Osteocyte (in vitro differentiated cells): Measurements from ENCODE around the gene ROR2. TPM values are rescaled to one million over a fixed set of nuclear protein-coding genes. Genes with fewer than 3 reads are reported as not detected.

Source experiments
- DNase-seq: peaks from one replicate; pipeline ENCODE4 v3.0.0; 2021; ENCODE audit warnings: mixed read lengths; ENCODE audit not compliant: unreplicated experiment; ENCODE audit errors: extremely low spot score
- H3K27ac Mint-ChIP-seq: one replicate; pipeline ENCODE4 v1.8.0; 2021; ENCODE audit warnings: mild to moderate bottlenecking, mixed read lengths; ENCODE audit not compliant: unreplicated experiment
- H3K27me3 Mint-ChIP-seq: one replicate; pipeline ENCODE4 v1.8.0; 2021; ENCODE audit warnings: mixed read lengths; ENCODE audit not compliant: unreplicated experiment
- H3K36me3 Mint-ChIP-seq: one replicate; pipeline ENCODE4 v1.8.0; 2021; ENCODE audit warnings: mixed read lengths; ENCODE audit not compliant: unreplicated experiment
- H3K4me1 Mint-ChIP-seq: one replicate; pipeline ENCODE4 v1.8.0; 2021; ENCODE audit warnings: mixed read lengths; ENCODE audit not compliant: unreplicated experiment
- H3K4me3 Mint-ChIP-seq: one replicate; pipeline ENCODE4 v1.8.0; 2021; ENCODE audit warnings: mild to moderate bottlenecking, moderate library complexity, mixed read lengths; ENCODE audit not compliant: unreplicated experiment
- H3K9me3 Mint-ChIP-seq: one replicate; pipeline ENCODE4 v1.8.0; 2021; ENCODE audit warnings: mixed read lengths; ENCODE audit not compliant: unreplicated experiment
- CTCF ChIP-seq: fragments of 200-600 bp; sonication (generic); IDR thresholded peaks from 2 replicates; pipeline ENCODE4 v1.5.0; 2021; ENCODE audit warnings: antibody characterized with exemption, mild to moderate bottlenecking, moderate library complexity
- total RNA-seq: library from RNA; stranded (reverse); gene quantifications from 2 replicates; pipeline ENCODE4 v1.2.1, GENCODE V29; 2021

The ROR2 gene
- total RNA-seq, 1 donor from 2014 or later = 48.2 TPM

- Mint-ChIP-seq H3K4me3 (no peak overlapping the region), H3K9me3 (peaks cover 9% of the 10 kb centered on the region), H3K27me3 (no peaks in the 10 kb centered on the region), H3K36me3 (peaks cover 11% of the 10 kb centered on the region), H3K4me1 (peaks cover 32% of the 10 kb centered on the region), H3K27ac (no peak overlapping the region)
- no peak for DNase-seq
- TF ChIP-seq CTCF = no peak
Measured at GRCh38 chr9:91789941-91790340, 160.1 kb downstream of the ROR2 start.

DNA sequence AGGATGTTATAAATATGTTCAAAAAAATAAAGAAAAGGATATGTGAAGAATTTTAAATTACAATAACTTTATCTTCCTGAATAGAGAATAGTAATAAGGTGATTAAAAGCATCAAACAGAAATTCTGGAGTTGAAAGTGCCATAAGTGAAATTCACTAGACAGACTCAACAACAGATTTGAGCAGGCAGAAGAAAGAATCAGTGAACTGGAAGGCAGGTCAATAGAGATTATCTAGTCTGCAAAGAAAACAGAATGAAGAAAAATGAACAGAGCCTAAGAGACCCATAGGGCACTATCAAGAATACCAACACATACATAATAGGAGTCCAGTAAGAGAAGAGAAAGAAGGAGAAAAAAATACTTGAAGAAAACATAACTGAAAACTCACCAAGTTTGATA, 162.1 kb downstream of the ROR2 start:
- Mint-ChIP-seq H3K4me3 (no peak overlapping the region), H3K27ac (no peak overlapping the region), H3K27me3 (no peaks in the 10 kb centered on the region), H3K36me3 (peaks cover 14% of the 10 kb centered on the region), H3K9me3 (peaks cover 9% of the 10 kb centered on the region), H3K4me1 (peaks cover 45% of the 10 kb centered on the region)
- DNase-seq = no peak
- no peak for TF ChIP-seq CTCF

DNA sequence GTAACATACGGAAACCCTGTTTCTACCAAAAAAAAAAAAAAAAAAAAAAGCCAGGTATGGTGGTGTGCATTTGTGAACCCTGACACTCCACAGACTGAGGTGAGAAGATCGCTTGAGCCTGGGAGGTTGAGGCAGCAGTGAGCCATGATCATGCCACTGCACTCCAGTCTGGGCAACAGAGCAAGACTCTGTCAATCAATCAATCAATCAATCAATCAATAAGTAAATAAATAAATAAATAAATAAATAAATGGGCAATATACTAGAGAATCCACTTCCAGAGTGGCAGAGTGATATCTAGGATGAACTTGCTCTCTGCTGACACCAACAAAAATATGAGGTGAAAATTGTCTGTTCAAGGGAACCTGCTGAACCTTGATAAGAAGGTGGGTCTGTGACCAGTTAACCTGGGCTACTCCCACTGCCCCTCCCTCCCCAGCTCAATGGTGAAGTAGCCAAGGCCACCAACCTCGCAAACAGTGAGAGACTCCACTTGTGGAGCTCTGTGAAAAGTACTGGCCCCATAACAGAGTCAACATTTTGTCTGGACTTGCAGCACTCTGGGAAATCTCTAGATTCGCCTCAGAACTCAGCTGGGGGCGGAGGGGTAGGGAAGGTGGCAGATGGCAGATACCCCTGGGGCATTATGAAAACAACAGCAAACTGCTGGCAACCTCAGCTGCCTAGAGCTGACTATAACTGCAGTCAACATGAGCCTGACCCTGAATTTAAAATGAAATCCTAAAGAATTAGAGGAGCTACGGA, 163.7 kb downstream of the ROR2 start:
- H3K9me3 Mint-ChIP-seq = peaks cover 9% of the 10 kb centered on the region
- no peak for TF ChIP-seq CTCF
- peaks cover 43% of the 10 kb centered on the region for H3K4me1 Mint-ChIP-seq
- H3K36me3 Mint-ChIP-seq = peaks cover 18% of the 10 kb centered on the region
- peak; percentile 51 for DNase-seq
- peak overlapping the region; percentile 20 for H3K27ac Mint-ChIP-seq
- peak overlapping the region; percentile 2 for H3K4me3 Mint-ChIP-seq
- no peaks in the 10 kb centered on the region for H3K27me3 Mint-ChIP-seq

- H3K9me3 Mint-ChIP-seq = peaks cover 9% of the 10 kb centered on the region
- TF ChIP-seq CTCF = no peak
- H3K4me3 Mint-ChIP-seq = no peak overlapping the region
- H3K27ac Mint-ChIP-seq = no peak overlapping the region
- no peaks in the 10 kb centered on the region for H3K27me3 Mint-ChIP-seq
- H3K36me3 Mint-ChIP-seq = peaks cover 18% of the 10 kb centered on the region
- H3K4me1 Mint-ChIP-seq = peaks cover 37% of the 10 kb centered on the region
- DNase-seq = peak; percentile 57
Measured at GRCh38 chr9:91785447-91785842, 164.6 kb downstream of the ROR2 start.

DNA sequence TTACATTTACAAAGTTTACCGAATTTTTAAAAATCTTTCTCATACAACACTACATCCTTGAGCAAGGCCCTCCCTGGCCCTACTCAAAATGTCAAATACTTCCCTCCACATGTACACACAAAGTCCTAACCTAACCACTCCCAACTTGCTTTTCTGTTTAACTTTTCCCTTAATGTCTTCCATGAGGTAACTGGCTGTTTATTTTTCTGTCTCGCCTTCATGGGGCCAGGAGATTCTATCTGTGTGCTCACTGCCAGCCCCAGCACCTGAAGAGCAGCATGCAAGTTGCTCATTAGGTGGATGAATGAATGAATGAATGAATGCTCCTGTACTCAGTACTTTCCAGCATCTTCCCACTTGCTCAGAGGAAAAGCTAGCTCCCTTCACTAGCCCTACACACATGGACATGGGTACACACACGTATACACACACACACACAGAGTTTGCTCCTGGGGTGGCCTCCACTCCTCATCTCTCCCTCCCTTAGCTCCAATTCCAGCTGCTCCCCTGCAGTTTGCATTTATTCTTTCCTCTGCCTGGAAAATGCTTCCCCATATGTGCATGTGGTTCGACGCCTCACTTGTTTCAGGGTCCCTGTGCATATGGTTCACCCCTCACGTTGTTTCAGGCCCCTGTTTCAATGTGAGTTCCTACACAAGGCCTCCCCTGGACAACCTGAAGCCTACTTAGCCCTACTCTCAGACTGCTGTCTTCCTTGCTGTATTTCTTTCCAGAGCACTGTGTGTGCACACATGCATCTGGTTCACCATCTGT, 165.2 kb downstream of the ROR2 start:
- Mint-ChIP-seq H3K27me3 (no peaks in the 10 kb centered on the region), H3K27ac (no peak overlapping the region), H3K9me3 (peaks cover 9% of the 10 kb centered on the region), H3K4me1 (peaks cover 37% of the 10 kb centered on the region), H3K4me3 (no peak overlapping the region), H3K36me3 (peaks cover 18% of the 10 kb centered on the region)
- no peak for TF ChIP-seq CTCF
- DNase-seq = peak; percentile 42
